SHP77 (cell line): Measurements from ENCODE around the gene TLN1.

Source experiments
- DNase-seq, 2 experiments: peaks; one replicate each; lab custom pipeline; 2025; lab: John Stamatoyannopoulos, UW

The TLN1 gene

GRCh38 chr9:35729700-35730485 is 2.1 kb downstream of the TLN1 start:
- DNase-seq: peak; percentile 5 to 37

GRCh38 chr9:35729101-35729500 is 2.9 kb downstream of the TLN1 start:
- DNase-seq: no peak

DNA sequence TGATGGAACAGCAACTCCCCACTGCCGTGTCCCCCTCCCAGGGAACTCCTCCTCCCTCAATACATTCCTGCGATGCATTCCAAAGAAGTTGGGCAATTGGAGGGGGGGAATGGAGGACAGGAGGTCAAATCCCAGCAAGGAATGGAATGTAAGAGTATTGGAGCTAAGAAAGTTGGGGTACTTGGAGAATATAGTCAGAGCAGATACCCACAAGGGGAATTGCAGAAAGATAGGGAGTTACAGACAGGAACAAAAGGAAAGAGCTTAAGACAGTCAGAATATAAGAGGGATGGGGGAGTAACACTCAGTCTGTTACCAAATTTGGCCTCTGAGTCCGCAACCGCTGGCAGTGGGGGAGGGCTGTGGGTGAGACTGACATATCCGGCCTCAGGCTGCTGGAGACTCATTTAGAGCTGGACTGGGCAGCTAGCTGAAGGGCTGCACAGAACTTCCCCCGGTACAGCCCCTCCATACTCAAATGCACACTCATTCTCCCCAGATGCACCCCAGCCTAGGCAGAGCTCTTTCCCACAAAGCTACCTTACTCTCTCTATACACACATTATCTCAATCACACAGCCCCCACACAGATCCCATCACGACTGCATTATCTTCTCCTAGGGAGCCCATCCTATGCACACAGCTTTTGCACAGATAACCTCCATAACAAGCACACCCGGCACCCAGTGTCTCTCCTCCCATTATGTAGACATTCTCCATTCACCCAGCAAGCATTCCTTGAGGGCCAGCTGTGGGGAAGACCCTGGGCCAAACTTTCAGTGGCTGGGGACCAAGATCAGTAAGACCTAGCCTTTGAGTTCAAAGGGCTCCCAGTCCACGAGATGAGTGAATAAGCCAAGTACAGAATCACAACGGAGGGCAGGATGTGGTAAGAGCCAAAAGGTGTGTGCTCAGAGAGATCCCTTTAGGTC is 3.7 kb downstream of the TLN1 start:
- DNase-seq: no peak

GRCh38 chr9:35727676-35728040 is 4.3 kb downstream of the TLN1 start:
- no peak for DNase-seq

- no peak for DNase-seq
Observed at GRCh38 chr9:35726931-35727330, 5.1 kb downstream of the TLN1 start.

DNA sequence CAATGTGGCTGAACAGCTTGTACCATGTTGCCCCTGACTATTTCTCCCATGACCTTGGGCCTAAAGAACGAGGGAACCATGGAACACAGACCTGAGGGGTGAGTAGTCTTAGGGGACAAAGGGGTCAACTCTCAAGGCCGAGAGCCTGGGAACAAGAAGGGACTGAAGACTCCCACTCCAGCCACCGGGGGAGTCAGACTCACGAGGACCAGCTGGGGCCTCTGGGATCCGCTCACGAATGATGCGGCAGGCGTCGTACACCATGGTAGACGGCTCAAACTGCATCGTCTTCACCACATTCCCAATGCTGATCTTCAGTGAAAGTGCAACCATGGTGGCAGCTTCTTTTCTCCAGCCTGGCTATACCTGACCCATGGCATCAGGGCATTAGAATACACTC is 6.6 kb downstream of the TLN1 start:
- DNase-seq: no peak

DNA sequence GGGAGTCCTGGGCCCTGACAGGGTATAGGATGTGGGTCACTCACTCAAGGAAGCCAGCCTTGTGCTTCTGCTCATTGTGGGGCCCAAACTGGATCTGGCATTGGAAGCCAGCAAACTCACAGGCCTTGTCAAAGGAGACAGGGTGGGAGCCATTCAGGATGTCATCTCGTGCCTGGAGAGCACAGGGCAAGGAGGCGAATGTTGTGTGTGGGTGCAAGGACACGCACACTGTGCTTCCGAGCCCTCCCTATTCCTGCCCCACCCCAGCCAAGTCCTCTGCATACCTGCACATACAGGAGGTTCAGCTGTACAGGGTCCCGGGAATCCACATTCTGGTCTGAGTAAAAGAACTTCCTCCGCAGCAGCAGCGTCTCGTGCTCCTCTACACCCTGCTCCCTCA is 8.1 kb downstream of the TLN1 start:
- no peak for DNase-seq

DNA sequence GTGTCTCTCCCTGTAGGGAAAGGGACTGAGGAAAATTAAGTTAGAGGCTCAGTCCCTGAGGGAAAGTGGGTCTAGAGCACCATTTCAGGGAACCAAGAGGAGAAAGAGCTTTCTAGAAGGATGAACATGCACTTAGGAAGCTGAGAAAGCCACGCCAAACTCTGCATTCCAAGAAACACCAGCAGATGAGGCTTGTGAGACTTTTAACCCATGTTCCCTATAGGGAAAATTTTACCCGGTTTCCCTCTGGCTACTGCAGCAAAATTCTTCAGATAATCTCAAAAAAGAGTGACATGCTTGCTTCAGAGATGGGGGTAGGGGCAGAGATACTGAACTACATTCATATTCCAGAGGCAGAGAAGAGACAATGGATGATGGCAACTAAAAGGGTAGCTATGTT is 8.6 kb downstream of the TLN1 start:
- DNase-seq: no peak

DNA sequence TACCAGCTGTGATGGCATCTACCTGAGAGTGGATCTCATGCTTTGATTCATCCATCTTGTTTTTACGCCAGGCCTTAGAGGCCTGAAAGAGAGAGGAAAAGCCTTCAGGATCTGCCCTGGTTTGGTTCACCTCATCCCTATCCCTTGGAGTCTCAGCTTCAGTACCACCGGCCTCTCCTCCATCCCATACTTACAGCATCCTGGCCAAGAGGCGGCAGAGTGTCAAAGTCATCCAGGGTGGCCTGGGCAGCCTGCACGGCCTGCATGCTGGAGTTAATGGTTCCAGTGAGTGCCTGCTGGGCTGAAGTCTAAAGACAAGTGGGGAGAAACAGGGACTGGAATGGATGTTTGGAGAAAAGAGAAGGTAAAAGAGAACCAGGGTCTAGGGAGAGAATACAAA is 12.4 kb downstream of the TLN1 start:
- no peak for DNase-seq

- DNase-seq: no peak
Observed at GRCh38 chr9:35718721-35719511, 13.1 kb downstream of the TLN1 start.

GRCh38 chr9:35717132-35717870 is 14.7 kb downstream of the TLN1 start:
- DNase-seq: no peak

- DNase-seq: no peak
Observed at GRCh38 chr9:35716230-35716629, 15.8 kb downstream of the TLN1 start.

GRCh38 chr9:35714579-35715252 is 17.3 kb downstream of the TLN1 start:
- no peak for DNase-seq

GRCh38 chr9:35714123-35714522 is 17.9 kb downstream of the TLN1 start:
- DNase-seq: no peak

- DNase-seq: no peak
Observed at GRCh38 chr9:35713578-35713977, 18.4 kb downstream of the TLN1 start.

- DNase-seq: no peak
Observed at GRCh38 chr9:35712762-35713400, 19.1 kb downstream of the TLN1 start.

DNA sequence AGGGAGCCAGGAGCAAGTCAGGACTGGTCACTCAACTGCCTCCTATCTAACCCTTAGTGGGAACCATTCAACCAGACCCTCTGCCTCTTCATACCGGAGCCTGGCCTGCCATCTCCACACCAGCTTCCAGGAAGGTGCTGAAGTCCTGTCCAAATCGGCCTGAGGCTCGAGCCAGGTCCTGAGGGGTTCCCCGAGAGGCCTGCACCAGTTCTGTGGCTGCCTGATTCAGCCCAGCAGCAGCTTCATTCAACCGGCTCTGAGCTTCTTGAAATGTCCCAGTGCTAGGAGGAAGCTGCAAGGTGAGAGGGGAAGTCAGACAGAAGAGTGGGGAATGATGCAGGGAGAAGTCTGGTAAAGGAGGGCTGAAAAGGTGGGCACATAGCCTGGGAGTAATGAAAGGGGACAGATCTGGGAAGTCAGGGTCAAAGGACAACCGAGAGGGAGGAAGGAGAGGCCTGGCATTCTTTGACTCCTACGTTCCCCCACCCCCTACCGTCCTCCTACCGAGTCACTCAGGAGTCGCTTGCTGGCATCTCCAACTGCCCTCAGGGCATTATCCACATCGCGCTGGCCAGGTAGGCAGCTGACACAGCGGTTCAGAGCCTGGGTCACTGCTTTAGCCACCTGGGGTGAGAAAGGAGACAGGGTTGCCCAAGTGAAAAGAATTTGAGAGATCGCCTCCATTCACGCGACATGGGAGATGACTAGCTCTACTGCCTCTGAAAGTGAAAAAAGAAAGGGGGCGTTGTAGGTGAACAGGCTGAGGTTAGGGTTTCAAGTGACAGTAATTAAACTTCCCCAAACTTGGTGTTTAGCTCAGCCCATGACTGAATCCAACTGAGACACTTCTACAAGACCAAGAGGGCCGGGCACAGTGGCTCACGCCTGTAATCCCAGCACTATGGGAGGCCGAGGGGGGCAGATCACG is 20.2 kb downstream of the TLN1 start:
- DNase-seq: no peak

GRCh38 chr9:35710818-35711500 is 21.0 kb downstream of the TLN1 start:
- no peak for DNase-seq

DNA sequence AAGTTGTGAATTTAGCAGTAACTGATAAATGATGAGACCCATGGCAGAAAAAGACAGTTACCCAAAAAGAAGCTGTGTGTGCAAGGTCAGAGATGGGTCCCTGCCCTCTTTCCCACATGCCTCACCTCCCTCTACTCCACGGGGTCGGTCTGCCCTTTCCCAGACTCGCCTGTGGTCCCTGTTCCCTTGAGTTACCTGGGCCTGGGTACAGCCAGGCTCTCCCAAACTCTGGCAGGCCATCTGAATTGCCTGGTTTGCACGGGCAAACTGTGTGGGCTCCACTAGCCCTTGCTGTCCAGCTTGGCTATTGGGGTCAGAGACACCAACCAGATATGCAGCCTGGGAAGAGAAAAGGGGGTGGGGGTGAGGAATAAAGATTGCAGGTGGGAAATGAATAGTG is 23.8 kb downstream of the TLN1 start:
- DNase-seq: no peak
